Stimulated activated CD4-positive, alpha-beta T cell treated with anti-CD3 and anti-CD28 coated beads, Interleukin-2, amount 100 ng/mL, for 4 hours (primary cell): Measurements from ENCODE around the gene FAM124A.
A peak's percentile ranks its signal among the peaks of the same experiment; 100 is the strongest.

Experiments
- DNase-seq: peaks from one replicate; pipeline ENCODE4 v3.0.0-alpha.2; 2020; ENCODE audit warnings: low read depth

The FAM124A gene

DNA sequence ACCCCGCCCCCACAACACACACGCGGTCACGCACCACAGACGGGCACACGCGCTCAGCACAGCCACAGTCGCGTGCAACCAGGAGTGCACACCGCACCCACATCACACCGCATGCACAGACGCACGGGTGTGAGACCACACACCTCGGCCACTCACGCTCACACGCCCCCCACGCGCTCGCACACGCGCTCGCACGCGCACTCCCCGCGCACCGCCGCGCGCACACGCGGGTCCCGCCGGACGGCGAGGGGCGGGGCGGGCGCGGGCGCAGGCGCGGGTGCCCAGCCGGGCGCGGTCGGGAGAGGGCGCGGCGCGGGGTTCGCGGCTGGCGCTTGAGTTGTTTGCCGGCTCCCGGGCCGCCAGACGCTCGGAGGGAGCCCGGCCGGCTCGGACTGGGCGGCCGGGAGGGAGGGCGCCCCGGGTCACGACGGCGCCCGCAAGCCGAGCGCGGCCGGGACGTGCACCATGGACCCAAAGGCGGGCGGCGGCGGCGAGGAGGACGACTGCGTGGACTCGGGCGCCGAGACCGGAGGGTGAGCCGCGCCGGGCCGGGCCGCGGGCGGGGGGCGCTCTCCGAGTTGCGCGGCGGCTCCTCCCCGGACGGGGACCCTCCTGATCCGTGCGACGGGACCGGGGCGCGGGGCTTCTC is at the start of gene FAM124A:
Gene FAM124A (plus strand): TSS at position 362 of the 649 bp plus-strand sequence. CDS start 104 bp downstream, at position 466.
- peak; percentile 28 for DNase-seq

DNA sequence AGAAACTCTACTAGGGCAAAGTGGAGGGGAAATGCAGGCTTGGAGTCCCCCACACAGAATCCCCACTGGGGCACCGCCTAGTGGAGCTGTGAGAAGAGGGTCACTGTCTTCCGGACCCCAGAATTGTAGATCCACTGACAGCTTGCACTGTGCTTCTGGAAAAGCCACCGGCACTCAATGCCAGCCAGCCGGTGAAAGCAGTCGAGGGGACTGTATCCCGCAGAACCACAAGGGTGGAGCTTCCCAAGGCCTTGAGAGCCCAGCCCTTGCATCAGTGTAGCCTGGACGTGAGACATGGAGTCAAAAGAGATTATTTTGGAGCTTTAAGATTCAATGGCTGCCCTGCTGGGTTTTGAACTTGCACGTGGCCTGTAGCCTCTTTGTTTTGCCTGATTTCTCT is 47.2 kb upstream of the FAM124A start:
- no peak for DNase-seq

GRCh38 chr13:51175639-51176038 is 46.6 kb upstream of the FAM124A start:
- no peak for DNase-seq

DNA sequence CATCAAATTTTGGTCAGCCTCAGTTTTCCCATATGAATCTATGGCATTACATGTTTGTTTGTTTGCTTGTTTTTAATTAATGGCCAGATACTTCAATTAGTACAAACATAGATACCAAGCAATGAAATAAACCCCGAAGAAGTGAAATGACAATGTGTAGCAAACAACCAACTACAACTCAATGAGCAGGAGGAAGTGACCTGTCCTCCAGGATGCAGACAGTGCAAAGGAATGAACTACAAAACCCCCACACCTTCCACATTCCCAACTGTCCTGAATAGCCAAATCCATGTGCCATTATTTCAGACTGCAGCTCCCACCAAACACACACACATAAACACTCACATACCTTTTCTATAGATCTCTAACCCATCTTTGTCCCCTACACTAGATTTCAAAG is 45.0 kb upstream of the FAM124A start:
- DNase-seq, result no peak

DNA sequence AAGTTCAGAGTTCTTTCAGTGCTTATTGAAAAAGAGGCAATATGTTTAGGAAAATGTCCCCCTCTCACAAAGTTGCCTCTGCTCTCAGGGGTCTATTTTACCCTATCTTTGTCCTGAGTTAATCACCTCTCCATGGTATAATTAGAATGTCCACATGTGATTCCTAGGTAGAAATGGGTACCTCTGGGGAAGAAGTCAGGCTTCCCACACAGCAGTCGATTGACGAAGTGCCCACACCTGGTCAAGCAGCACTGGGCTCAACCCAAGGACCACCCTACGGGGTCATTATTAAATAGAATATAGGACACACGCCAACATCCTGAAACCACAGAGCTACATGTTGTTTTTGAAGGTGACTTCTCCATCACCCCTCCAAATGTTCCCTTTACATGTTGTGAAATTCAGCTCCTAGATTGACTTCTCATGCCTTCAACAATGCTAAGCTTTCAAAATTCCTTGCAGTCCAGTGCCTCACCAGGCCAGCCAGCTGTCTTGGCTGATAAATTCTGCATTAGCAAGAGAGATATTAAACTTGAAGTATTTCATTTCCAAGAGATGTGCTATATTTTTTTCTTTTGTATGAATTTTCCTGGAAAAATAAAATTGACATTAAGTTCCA is 43.6 kb upstream of the FAM124A start:
- DNase-seq, result no peak

GRCh38 chr13:51179432-51179971 is 42.7 kb upstream of the FAM124A start:
- no peak for DNase-seq

GRCh38 chr13:51180853-51181511 is 41.2 kb upstream of the FAM124A start:
- DNase-seq, result no peak

DNA sequence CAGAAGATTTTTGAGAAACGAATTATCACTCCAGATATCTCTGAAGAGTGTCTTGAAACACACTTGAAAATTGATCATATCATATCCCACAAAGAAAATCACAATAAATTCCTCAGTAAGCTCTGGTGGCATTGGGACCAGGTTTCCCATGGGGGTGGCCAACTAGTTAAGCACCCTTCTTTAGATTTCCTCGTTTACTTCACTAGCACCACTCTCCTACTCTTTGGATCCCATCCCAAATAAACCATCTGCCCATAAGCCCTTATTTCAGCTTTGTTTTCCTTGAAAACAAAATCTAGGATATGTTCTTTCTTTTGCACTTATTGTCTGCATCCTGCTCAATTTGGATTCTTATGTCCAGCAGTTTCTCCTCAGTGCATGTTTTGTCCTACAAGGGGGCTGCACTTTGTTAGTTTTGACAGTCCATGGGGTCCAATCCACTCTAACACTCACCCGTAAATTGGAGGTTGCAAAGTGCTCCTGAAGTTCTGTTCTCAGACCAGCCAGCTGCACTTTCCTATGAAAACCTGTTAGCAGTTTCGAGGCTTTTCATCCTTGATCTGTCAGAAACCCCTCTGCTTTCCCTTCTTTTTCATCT is 40.3 kb upstream of the FAM124A start:
- DNase-seq, result no peak

- no peak for DNase-seq
Observed at GRCh38 chr13:51191743-51192142, 30.5 kb upstream of the FAM124A start.

DNA sequence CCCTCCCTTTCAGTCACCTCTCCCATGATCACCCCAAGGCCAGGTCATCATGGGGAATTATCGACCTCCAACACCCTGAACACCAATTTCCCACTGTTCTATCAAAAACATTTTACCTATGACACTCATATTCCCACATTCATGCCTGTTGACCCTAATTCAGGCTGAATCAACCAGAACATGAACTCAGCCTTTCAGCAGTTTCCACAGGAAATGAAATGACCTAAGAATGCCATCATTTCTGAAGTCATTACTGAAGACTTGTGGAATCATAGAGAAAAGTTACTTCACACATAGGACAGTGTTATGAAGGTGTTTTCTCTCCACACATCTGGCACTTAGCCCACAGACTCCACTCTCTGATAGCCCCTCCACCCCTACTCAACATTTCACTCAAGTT is 29.9 kb upstream of the FAM124A start:
- no peak for DNase-seq

DNA sequence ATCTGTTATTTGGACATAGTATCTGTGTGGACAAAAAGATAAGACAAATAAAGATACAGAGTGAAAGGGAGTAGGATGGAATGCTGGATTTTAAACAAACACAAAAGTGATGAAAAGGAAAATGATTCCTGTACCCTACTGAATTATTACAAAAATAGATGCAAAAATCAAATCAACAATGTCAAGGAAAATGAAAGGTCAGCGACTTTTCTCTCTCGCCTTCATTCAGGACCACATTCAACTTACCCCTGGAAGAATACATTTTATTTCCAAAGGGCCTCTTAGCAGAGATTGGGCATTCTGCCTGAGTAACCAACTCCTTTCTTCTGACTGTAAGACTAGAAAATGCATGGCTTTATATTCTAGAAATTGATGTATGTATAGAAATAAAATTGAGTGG is 28.8 kb upstream of the FAM124A start:
- DNase-seq, result no peak

DNA sequence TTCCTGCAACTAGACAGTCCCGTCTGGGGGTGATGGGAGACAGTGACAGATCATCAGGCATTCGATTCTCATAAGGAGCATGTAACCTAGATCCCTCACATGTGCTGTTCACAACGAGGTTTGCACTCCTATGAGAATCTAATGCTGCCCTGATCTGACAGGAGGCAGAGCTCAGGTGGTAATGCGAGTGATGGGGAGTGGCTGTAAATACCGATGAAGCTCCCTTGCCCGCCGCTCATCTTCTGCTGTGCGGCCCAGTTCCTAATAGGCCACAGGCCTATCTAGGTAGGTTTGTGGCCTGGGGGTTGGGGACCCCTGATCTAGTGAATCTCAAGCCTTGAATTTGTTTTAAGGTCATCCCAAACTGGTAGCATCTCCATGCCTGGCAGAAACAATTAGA is 27.3 kb upstream of the FAM124A start:
- DNase-seq, result no peak

DNA sequence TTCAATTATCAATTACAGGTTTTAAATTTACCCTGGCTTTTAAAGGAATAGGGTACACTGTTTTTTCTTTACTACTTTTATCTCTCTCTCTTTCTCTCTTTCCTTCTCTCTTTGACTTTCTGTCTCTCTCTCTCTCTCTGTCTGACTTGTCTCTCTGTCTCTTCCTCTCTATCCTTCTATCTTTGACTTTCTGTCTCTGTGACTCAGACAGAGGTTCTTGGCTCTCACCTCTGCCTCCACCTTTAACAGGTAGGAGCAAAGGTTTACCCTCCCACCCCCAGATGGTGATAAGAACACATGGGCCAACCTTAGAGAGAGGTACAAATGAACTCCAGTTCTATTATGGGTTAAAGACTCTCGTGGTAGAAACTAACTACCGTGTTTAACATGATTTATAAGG is 20.3 kb upstream of the FAM124A start:
- DNase-seq, result no peak

- no peak for DNase-seq
Observed at GRCh38 chr13:51202477-51203046, 19.6 kb upstream of the FAM124A start.

GRCh38 chr13:51206584-51206983 is 15.6 kb upstream of the FAM124A start:
- no peak for DNase-seq

GRCh38 chr13:51207881-51208280 is 14.3 kb upstream of the FAM124A start:
- no peak for DNase-seq

- DNase-seq, result no peak
Observed at GRCh38 chr13:51208716-51209115, 13.5 kb upstream of the FAM124A start.

GRCh38 chr13:51211910-51212309 is 10.3 kb upstream of the FAM124A start:
- DNase-seq, result no peak

- no peak for DNase-seq
Observed at GRCh38 chr13:51212758-51213157, 9.4 kb upstream of the FAM124A start.

GRCh38 chr13:51213173-51213728 is 8.9 kb upstream of the FAM124A start:
- no peak for DNase-seq

DNA sequence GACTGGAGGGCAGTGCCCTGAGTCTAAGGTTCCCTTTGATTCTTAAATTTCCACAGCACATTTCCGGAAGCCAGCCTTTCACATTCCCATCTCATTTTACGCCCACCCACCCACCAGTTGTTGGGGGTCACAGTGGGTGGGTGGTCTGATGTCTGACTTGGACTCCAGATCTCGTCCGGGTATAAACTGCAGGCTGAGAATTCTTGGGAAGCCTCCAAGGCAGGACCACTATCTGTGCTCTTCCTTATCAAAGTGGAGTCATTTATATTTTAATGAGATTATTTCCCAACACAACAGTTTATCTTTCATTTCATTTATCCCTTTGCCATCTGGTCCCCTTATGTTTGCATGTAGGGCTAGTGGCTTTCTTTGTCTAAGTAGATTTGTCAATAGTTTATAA is 3.6 kb upstream of the FAM124A start:
- no peak for DNase-seq

GRCh38 chr13:51220706-51221105 is 1.5 kb upstream of the FAM124A start:
- no peak for DNase-seq
